ENCODE results near the gene PIK3R5.

- TF ChIP-seq CTCF (IDR thresholded peaks at IDR 0.05): no peak
- no peak for TF ChIP-seq POLR2A (IDR thresholded peaks at IDR 0.05)
- no peak for TF ChIP-seq EP300 (IDR thresholded peaks at IDR 0.05)
- TF ChIP-seq POLR2AphosphoS5 (IDR thresholded peaks at IDR 0.05): no peak
Measured at GRCh38 chr17:8838551-8839095, 126.9 kb downstream of the PIK3R5 start.

Measured in stomach (tissue), 4 donors.